ENCODE data around the gene SLC6A1. TPM values are rescaled to one million over a fixed set of nuclear protein-coding genes. Genes with fewer than 3 reads are reported as not detected.

SLC6A1 gene
- total RNA-seq, 1 donor from 2014 or later, result not detected

DNA sequence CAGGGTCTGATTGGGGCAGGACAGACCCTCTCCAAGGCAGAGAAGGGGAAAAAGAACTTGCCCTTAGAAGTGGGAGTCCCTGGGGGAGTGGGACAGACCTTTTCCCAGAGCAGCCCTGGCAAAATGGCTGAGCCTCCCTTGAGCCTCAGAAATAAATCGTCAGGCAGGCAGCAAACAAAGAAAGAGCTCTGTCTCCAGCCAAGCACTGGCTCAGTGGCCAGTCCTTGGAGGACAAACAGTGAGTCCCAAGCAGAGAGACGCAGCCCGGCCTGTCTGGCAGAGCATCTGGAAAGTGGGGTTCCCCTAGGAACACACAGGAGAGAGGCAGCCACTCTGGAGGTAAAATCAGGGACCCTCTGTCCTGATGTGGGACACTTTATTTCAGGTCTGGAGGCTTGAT, 1.8 kb downstream of the SLC6A1 start:
- Mint-ChIP-seq H3K9me3 (ENCODE audit: low read depth) (no peaks in the 10 kb centered on the region), H3K27me3 (peaks cover 89% of the 10 kb centered on the region), H3K4me1 (ENCODE audit: low read depth) (peaks cover 3% of the 10 kb centered on the region), H3K27ac (no peak overlapping the region), H3K4me3 (ENCODE audit: low read depth) (no peak overlapping the region), H3K36me3 (ENCODE audit: insufficient read depth) (no peaks in the 10 kb centered on the region)
- TF ChIP-seq, protein P1, sequence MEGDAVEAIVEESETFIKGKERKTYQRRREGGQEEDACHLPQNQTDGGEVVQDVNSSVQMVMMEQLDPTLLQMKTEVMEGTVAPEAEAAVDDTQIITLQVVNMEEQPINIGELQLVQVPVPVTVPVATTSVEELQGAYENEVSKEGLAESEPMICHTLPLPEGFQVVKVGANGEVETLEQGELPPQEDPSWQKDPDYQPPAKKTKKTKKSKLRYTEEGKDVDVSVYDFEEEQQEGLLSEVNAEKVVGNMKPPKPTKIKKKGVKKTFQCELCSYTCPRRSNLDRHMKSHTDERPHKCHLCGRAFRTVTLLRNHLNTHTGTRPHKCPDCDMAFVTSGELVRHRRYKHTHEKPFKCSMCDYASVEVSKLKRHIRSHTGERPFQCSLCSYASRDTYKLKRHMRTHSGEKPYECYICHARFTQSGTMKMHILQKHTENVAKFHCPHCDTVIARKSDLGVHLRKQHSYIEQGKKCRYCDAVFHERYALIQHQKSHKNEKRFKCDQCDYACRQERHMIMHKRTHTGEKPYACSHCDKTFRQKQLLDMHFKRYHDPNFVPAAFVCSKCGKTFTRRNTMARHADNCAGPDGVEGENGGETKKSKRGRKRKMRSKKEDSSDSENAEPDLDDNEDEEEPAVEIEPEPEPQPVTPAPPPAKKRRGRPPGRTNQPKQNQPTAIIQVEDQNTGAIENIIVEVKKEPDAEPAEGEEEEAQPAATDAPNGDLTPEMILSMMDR (IDR thresholded peaks at IDR 0.05; ENCODE audit: unreplicated experiment), result no peak
- DNase-seq (ENCODE audit: low spot score, unreplicated experiment), result no peak

DNA sequence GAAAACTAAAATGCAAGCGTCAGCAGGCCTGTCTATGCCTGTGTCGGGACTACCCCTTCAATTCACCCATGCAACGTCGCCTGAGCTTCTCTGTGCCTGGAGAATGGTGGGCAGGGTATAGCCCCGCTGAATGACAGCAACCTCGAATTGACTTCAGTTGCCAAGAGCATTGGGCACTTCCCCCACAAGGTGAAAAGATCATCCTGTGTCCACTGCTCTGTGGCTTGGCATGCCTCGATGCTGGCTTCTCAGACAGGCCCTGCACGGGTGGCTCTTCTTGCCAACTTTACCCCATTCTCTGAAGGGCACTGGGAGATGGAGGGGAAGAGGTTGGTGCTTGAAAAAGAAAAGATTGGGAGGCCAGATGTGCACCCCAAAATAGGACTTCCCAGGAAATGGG, 3.3 kb downstream of the SLC6A1 start:
- Mint-ChIP-seq H3K27ac (no peak overlapping the region), H3K9me3 (ENCODE audit: low read depth) (no peaks in the 10 kb centered on the region), H3K27me3 (peaks cover 86% of the 10 kb centered on the region), H3K4me1 (ENCODE audit: low read depth) (peaks cover 3% of the 10 kb centered on the region), H3K4me3 (ENCODE audit: low read depth) (no peak overlapping the region), H3K36me3 (ENCODE audit: insufficient read depth) (no peaks in the 10 kb centered on the region)
- TF ChIP-seq, protein P1 (IDR thresholded peaks at IDR 0.05; ENCODE audit: unreplicated experiment), result no peak
- no peak for DNase-seq (ENCODE audit: low spot score, unreplicated experiment)

DNA sequence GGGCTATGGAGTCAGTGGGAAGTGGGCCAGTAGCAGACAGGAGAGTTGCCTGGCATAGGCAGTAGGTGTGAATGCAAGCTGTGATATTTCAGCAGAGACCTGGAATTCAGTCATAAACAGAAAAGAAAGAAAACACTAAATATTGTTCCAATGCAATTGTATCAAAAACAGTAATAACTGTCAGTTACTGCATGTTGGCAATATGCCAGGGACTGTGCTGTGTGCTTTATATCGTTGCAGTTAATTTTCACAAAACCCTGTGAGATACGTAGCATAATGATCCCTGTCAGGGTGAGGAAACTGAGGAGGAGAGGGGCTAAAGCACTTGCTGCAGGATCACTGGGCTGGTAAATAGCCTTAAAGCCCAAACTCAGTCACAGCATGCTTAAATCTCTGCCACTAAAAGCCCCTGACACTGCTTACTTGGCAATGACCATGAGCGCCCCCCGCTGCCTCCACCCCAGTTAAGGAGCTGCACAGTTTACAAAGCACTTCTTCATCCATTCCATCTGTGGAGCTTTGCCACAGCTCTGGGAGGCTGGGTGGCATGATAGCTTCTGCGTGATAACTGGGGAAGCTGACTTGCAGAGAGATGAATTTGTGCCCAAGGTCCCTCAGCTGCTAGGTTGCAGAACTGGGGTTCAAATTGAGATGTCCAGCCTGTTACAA, 3.9 kb downstream of the SLC6A1 start:
- DNase-seq (ENCODE audit: low spot score, unreplicated experiment), result no peak
- H3K36me3 Mint-ChIP-seq (ENCODE audit: insufficient read depth), result no peaks in the 10 kb centered on the region
- no peak overlapping the region for H3K4me3 Mint-ChIP-seq (ENCODE audit: low read depth)
- peaks cover 85% of the 10 kb centered on the region for H3K27me3 Mint-ChIP-seq
- H3K9me3 Mint-ChIP-seq (ENCODE audit: low read depth), result no peaks in the 10 kb centered on the region
- TF ChIP-seq, protein P1 (IDR thresholded peaks at IDR 0.05; ENCODE audit: unreplicated experiment), result no peak
- H3K27ac Mint-ChIP-seq, result no peak overlapping the region
- H3K4me1 Mint-ChIP-seq (ENCODE audit: low read depth), result peaks cover 5% of the 10 kb centered on the region

DNA sequence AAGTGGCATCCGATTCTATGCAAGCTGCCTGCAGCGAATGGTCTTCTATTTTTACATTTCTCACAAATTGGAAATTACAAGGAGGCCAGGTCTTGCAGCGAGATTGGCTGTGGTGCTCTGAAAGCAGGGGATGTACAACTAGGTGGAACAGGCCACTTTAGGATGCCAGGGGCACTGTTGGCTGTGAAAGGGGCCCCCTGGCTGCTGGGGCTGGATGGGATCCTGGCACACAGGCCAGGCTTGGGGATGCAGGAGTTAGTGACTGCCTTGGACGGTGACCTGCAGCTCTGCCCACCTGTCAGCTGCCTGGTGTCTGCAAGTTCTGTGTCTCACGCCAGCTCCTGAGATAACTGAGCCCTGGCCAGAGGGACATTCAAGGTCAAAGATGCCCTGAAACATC, 4.6 kb downstream of the SLC6A1 start:
- Mint-ChIP-seq H3K27ac (no peak overlapping the region), H3K36me3 (ENCODE audit: insufficient read depth) (no peaks in the 10 kb centered on the region), H3K4me1 (ENCODE audit: low read depth) (peaks cover 4% of the 10 kb centered on the region), H3K9me3 (ENCODE audit: low read depth) (no peaks in the 10 kb centered on the region), H3K4me3 (ENCODE audit: low read depth) (no peak overlapping the region), H3K27me3 (peaks cover 78% of the 10 kb centered on the region)
- TF ChIP-seq, protein P1 (IDR thresholded peaks at IDR 0.05; ENCODE audit: unreplicated experiment), result no peak
- no peak for DNase-seq (ENCODE audit: low spot score, unreplicated experiment)

DNA sequence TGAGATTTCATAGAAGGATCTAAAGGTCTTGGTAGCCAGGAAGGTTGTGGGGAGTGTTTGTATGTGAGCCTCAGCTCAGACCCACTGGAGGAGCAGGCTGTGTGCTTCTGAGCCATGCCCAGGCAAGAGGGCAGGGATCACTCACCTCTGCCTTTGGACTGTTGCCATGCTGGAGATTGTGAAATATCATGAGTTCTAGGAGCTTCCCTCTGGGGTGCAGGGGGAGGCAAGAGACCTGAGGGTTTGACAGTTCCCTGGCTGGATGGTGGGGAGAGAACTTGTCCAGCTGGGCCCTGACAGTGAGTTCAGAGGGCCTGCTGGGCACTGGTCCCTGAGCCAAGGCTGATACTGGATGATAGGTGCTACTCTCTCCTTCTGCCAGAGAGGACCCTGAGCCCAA, 6.0 kb downstream of the SLC6A1 start:
- no peak for DNase-seq (ENCODE audit: low spot score, unreplicated experiment)
- Mint-ChIP-seq H3K27me3 (peaks cover 71% of the 10 kb centered on the region), H3K9me3 (ENCODE audit: low read depth) (no peaks in the 10 kb centered on the region), H3K36me3 (ENCODE audit: insufficient read depth) (no peaks in the 10 kb centered on the region), H3K27ac (no peak overlapping the region), H3K4me1 (ENCODE audit: low read depth) (peaks cover 7% of the 10 kb centered on the region), H3K4me3 (ENCODE audit: low read depth) (no peak overlapping the region)
- TF ChIP-seq, protein P1 (IDR thresholded peaks at IDR 0.05; ENCODE audit: unreplicated experiment), result no peak

Measured in progenitor cell of endocrine pancreas (in vitro differentiated cells).